ENCODE results near the gene FCHSD2.

Gene FCHSD2

DNA sequence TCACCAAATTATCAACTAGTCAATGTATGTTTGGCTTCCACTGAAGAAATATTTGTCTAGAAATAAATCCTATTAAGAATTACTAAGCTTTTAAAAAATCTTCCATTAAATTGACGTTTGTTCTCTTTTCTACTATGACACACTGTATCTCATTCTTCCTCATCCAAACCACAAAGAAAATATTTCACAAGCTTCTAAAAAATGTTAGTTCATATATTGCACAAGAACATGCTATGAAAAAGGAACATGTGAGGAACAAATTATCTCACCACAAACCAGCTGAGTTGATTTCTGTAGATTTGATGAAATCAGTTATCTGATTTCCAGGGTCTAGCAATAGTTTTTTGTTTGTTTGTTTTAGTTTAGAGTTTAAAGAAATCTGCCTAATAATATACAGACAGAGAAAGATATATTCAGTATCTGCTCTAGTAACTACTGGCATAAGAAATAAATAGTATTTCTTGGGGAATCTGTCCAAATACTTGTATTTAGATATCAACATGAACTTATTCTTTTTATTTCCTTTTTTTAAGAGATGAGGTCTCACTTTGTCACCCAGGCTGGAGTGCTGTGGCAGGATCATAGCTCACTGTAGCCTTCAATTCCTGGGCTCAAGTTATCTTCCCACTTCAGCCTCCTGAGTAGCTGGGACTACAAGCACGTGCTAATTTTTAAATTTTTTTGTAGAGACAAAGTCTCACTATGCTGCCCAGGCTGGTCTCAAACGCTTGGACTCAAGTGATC, 166.2 kb downstream of the FCHSD2 start:
- Histone ChIP-seq H4K20me1 (ENCODE audit: insufficient read depth, low read length) (no peaks in the 10 kb centered on the region), H3K4me1 (ENCODE audit: insufficient read depth, low read length, severe bottlenecking) (no peaks in the 10 kb centered on the region), H3K27ac (ENCODE audit: low read depth, low read length, poor library complexity, severe bottlenecking) (no peak overlapping the region), H3K9me3 (ENCODE audit: low read length) (peaks cover 5% of the 10 kb centered on the region; the same call in 1 of the 2 replicates), H3K4me3 (ENCODE audit: low read depth, low read length, poor library complexity, severe bottlenecking) (no peak overlapping the region), H3K9me2 (ENCODE audit: low read depth, low read length) (no peaks in the 10 kb centered on the region), H3K4me2 (ENCODE audit: low read length) (no peak overlapping the region), H3K9ac (ENCODE audit: low read length) (no peak overlapping the region), H2AFZ (ENCODE audit: low read length) (no peak overlapping the region), H3K27me3 (ENCODE audit: insufficient read depth, low read length) (no peaks in the 10 kb centered on the region), H3K36me3 (ENCODE audit: insufficient read depth, low read length) (peaks cover 83% of the 10 kb centered on the region), H3F3A (ENCODE audit: insufficient read depth, low read length) (no peaks in the 10 kb centered on the region), H3K79me2 (ENCODE audit: insufficient read depth, low read length) (peaks cover 3% of the 10 kb centered on the region; the same call in 1 of the 2 replicates)
- no peak for TF ChIP-seq EZH2 (IDR thresholded peaks at IDR 0.05; ENCODE audit: borderline replicate concordance, low read length)
- TF ChIP-seq, protein P1, sequence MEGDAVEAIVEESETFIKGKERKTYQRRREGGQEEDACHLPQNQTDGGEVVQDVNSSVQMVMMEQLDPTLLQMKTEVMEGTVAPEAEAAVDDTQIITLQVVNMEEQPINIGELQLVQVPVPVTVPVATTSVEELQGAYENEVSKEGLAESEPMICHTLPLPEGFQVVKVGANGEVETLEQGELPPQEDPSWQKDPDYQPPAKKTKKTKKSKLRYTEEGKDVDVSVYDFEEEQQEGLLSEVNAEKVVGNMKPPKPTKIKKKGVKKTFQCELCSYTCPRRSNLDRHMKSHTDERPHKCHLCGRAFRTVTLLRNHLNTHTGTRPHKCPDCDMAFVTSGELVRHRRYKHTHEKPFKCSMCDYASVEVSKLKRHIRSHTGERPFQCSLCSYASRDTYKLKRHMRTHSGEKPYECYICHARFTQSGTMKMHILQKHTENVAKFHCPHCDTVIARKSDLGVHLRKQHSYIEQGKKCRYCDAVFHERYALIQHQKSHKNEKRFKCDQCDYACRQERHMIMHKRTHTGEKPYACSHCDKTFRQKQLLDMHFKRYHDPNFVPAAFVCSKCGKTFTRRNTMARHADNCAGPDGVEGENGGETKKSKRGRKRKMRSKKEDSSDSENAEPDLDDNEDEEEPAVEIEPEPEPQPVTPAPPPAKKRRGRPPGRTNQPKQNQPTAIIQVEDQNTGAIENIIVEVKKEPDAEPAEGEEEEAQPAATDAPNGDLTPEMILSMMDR (IDR thresholded peaks at IDR 0.05; ENCODE audit: low read length): no peak

DNA sequence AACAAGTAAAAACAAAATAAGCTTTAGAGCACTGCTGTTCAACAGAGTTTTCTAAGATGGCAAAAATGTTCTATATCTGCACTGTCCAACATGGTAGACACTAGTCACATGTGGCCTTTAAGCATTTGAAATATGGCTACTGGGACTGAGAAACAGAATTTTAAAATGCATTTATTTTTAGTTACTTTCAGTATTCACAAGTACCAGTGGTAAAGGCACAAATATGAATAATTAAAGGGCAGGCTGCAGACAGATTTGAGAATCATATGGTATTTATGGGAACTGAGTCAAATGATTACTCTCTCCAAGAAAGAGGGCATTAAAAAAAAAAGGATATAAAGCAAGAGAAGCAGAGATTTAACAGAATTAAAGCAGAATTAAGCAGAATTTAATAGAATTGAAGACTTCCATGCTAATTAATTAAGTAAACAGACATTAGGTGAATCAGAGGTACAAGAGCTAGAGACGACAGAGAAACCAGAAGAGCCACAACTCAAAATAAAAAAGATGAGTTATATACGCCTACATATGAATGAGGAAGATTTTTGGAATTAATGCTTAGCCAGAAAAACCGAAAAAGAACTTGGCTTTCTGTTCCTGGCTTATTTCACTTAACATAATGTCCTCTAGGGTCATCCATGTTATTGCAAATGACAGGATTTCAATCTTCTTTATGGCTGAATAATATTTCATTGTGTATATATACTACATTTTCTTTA, 167.5 kb downstream of the FCHSD2 start:
- H3K36me3 ChIP-seq (ENCODE audit: insufficient read depth, low read length): peaks cover 71% of the 10 kb centered on the region

GRCh38 chr11:72972496-72973128, 169.5 kb downstream of the FCHSD2 start:
- H3K9ac ChIP-seq (ENCODE audit: low read length): no peak overlapping the region

More for the DNA sequence above, 167.5 kb downstream of the FCHSD2 start:
- TF ChIP-seq, protein P1 (IDR thresholded peaks at IDR 0.05; ENCODE audit: low read length): no peak
- no peak for TF ChIP-seq EZH2 (IDR thresholded peaks at IDR 0.05; ENCODE audit: borderline replicate concordance, low read length)
- no peaks in the 10 kb centered on the region for H3F3A ChIP-seq (ENCODE audit: insufficient read depth, low read length)
- H3K4me1 ChIP-seq (ENCODE audit: insufficient read depth, low read length, severe bottlenecking): no peaks in the 10 kb centered on the region
- H3K27me3 ChIP-seq (ENCODE audit: insufficient read depth, low read length): no peaks in the 10 kb centered on the region
- no peak overlapping the region for H3K27ac ChIP-seq (ENCODE audit: low read depth, low read length, poor library complexity, severe bottlenecking)
- peaks cover 3% of the 10 kb centered on the region; the same call in 1 of the 2 replicates for H3K79me2 ChIP-seq (ENCODE audit: insufficient read depth, low read length)
- no peak overlapping the region for H3K4me2 ChIP-seq (ENCODE audit: low read length)
- H3K9me3 ChIP-seq (ENCODE audit: low read length): peaks cover 5% of the 10 kb centered on the region; the same call in 1 of the 2 replicates
- no peak overlapping the region for H3K4me3 ChIP-seq (ENCODE audit: low read depth, low read length, poor library complexity, severe bottlenecking)
- H3K9me2 ChIP-seq (ENCODE audit: low read depth, low read length): no peaks in the 10 kb centered on the region
- H3K9ac ChIP-seq (ENCODE audit: low read length): no peak overlapping the region
- H4K20me1 ChIP-seq (ENCODE audit: insufficient read depth, low read length): no peaks in the 10 kb centered on the region
- no peak overlapping the region for H2AFZ ChIP-seq (ENCODE audit: low read length)

More at GRCh38 chr11:72972496-72973128, 169.5 kb downstream of the FCHSD2 start:
- Histone ChIP-seq H3F3A (ENCODE audit: insufficient read depth, low read length) (no peaks in the 10 kb centered on the region), H4K20me1 (ENCODE audit: insufficient read depth, low read length) (no peaks in the 10 kb centered on the region), H3K4me2 (ENCODE audit: low read length) (no peak overlapping the region), H3K9me2 (ENCODE audit: low read depth, low read length) (no peaks in the 10 kb centered on the region), H3K4me1 (ENCODE audit: insufficient read depth, low read length, severe bottlenecking) (no peaks in the 10 kb centered on the region), H3K27me3 (ENCODE audit: insufficient read depth, low read length) (no peaks in the 10 kb centered on the region), H3K9me3 (ENCODE audit: low read length) (peaks cover 5% of the 10 kb centered on the region; the same call in 1 of the 2 replicates), H3K4me3 (ENCODE audit: low read depth, low read length, poor library complexity, severe bottlenecking) (no peak overlapping the region), H3K27ac (ENCODE audit: low read depth, low read length, poor library complexity, severe bottlenecking) (no peak overlapping the region), H3K36me3 (ENCODE audit: insufficient read depth, low read length) (peaks cover 62% of the 10 kb centered on the region), H2AFZ (ENCODE audit: low read length) (no peak overlapping the region), H3K79me2 (ENCODE audit: insufficient read depth, low read length) (no peaks in the 10 kb centered on the region)
- no peak for TF ChIP-seq EZH2 (IDR thresholded peaks at IDR 0.05; ENCODE audit: borderline replicate concordance, low read length)
- TF ChIP-seq, protein P1 (IDR thresholded peaks at IDR 0.05; ENCODE audit: low read length): no peak

Measured in OCI-LY1 (cell line).